ENCODE data around the gene RPE.
A peak's percentile ranks its signal among the peaks of the same experiment; 100 is the strongest.

The RPE gene

GRCh38 chr2:210002158-210003157, at the start of gene RPE (continued):
- TF ChIP-seq PBX3 (CRISPR knock-in tag; IDR thresholded peaks at IDR 0.05): 0 out of 2 replicates have a peak, but pooled peaks have one; percentile 38
- TF ChIP-seq ZNF501 (tag by site-specific recombination; IDR thresholded peaks at IDR 0.05): no peak
- no peak for TF ChIP-seq ZNF792 (tag by site-specific recombination; IDR thresholded peaks at IDR 0.05)
- TF ChIP-seq ZNF76 (tag by site-specific recombination; IDR thresholded peaks at IDR 0.05; ENCODE audit: borderline replicate concordance, low read depth): peak; percentile 84
- TF ChIP-seq ZNF132 (tag by site-specific recombination; IDR thresholded peaks at IDR 0.05; ENCODE audit: borderline replicate concordance): no peak
- TF ChIP-seq ZNF785 (tag by site-specific recombination; IDR thresholded peaks at IDR 0.05): no peak
- peak; percentile 22 for TF ChIP-seq ZBTB26 (tag by site-specific recombination; optimal IDR thresholded peaks at IDR 0.05)
- no peak for TF ChIP-seq ZNF350 (tag by site-specific recombination; IDR thresholded peaks at IDR 0.05)
- TF ChIP-seq ZNF148 (tag by site-specific recombination; IDR thresholded peaks at IDR 0.05; ENCODE audit: borderline replicate concordance): no peak
- TF ChIP-seq HOXD13 (CRISPR knock-in tag; IDR thresholded peaks at IDR 0.05; ENCODE audit: borderline replicate concordance): no peak
- TF ChIP-seq ZNF423 (tag by site-specific recombination; IDR thresholded peaks at IDR 0.05): no peak
- TF ChIP-seq ZNF324 (tag by site-specific recombination; IDR thresholded peaks at IDR 0.05): no peak
- TF ChIP-seq ZNF146 (tag by site-specific recombination; IDR thresholded peaks at IDR 0.05): no peak
- no peak for TF ChIP-seq ZNF2 (tag by site-specific recombination; IDR thresholded peaks at IDR 0.05)
- no peak for TF ChIP-seq REST (tag by site-specific recombination; IDR thresholded peaks at IDR 0.05)
- TF ChIP-seq ZBTB48 (tag by site-specific recombination; IDR thresholded peaks at IDR 0.05): peak; percentile 44
- TF ChIP-seq SP2 (tag by site-specific recombination; IDR thresholded peaks at IDR 0.05): peak; percentile 95
- TF ChIP-seq ZNF639 (tag by site-specific recombination; IDR thresholded peaks at IDR 0.05): no peak
- no peak for TF ChIP-seq BCL6B (tag by site-specific recombination; IDR thresholded peaks at IDR 0.05)
- no peak for TF ChIP-seq ZNF488 (tag by site-specific recombination; IDR thresholded peaks at IDR 0.05)
- peak; percentile 64; the same call in 1 of the 2 replicates for TF ChIP-seq ZNF777 (tag by site-specific recombination; IDR thresholded peaks at IDR 0.05; ENCODE audit: borderline replicate concordance)
- no peak for TF ChIP-seq ZNF223 (tag by site-specific recombination; IDR thresholded peaks at IDR 0.05)
- no peak for TF ChIP-seq ZNF311 (tag by site-specific recombination; IDR thresholded peaks at IDR 0.05; ENCODE audit: borderline replicate concordance)
- TF ChIP-seq KLF10 (tag by site-specific recombination; IDR thresholded peaks at IDR 0.05): no peak
- TF ChIP-seq ZNF174 (tag by site-specific recombination; IDR thresholded peaks at IDR 0.05): no peak
- no peak for TF ChIP-seq BCL11A (tag by site-specific recombination; IDR thresholded peaks at IDR 0.05; ENCODE audit: low read depth)
- no peak for TF ChIP-seq ZNF391 (tag by site-specific recombination; IDR thresholded peaks at IDR 0.05; ENCODE audit: borderline replicate concordance, low read depth)
